Type B pancreatic cell (in vitro differentiated cells): ENCODE results near the gene ZNF236. TPM values are rescaled to one million over a fixed set of nuclear protein-coding genes. Genes with fewer than 3 reads are reported as not detected.

ENCODE experiments used
- DNase-seq: peaks from one replicate; pipeline ENCODE4 v3.0.0; 2021; ENCODE audit warnings: mixed read lengths; ENCODE audit not compliant: unreplicated experiment; ENCODE audit errors: extremely low spot score
- H3K27ac Mint-ChIP-seq: 2 replicates; pipeline ENCODE4 v1.8.0; 2021; ENCODE audit warnings: mild to moderate bottlenecking, mixed read lengths
- H3K27me3 Mint-ChIP-seq: 2 replicates; pipeline ENCODE4 v1.8.0; 2021; ENCODE audit warnings: mixed read lengths
- H3K36me3 Mint-ChIP-seq: 2 replicates; pipeline ENCODE4 v1.8.0; 2021; ENCODE audit warnings: mixed read lengths
- H3K4me1 Mint-ChIP-seq: one replicate; pipeline ENCODE4 v1.8.0; 2021; ENCODE audit warnings: mixed read lengths; ENCODE audit not compliant: unreplicated experiment
- H3K4me3 Mint-ChIP-seq: 2 replicates; pipeline ENCODE4 v1.8.0; 2021; ENCODE audit warnings: mild to moderate bottlenecking, mixed read lengths
- H3K9me3 Mint-ChIP-seq: 2 replicates; pipeline ENCODE4 v1.8.0; 2021; ENCODE audit warnings: mixed read lengths
- CTCF ChIP-seq: fragments of 200-600 bp; sonication (generic); conservative IDR thresholded peaks from 2 replicates; pipeline ENCODE4 v1.5.0; 2021; ENCODE audit warnings: antibody characterized with exemption, mild to moderate bottlenecking
- total RNA-seq: library from RNA; stranded (reverse); gene quantifications from 2 replicates; pipeline ENCODE4 v1.2.1, GENCODE V29; 2021; ENCODE audit warnings: low replicate concordance

Gene ZNF236
- total RNA-seq, 1 donor from 2014 or later = 20.2 TPM

GRCh38 chr18:76995896-76996295 lies 173.5 kb downstream of the ZNF236 start:
- no peak for TF ChIP-seq CTCF
- peaks cover 47% of the 10 kb centered on the region for H3K4me1 Mint-ChIP-seq
- H3K27ac Mint-ChIP-seq = no peak overlapping the region
- no peak overlapping the region for H3K4me3 Mint-ChIP-seq
- H3K27me3 Mint-ChIP-seq = no peaks in the 10 kb centered on the region
- no peaks in the 10 kb centered on the region for H3K9me3 Mint-ChIP-seq
- no peak for DNase-seq
- no peaks in the 10 kb centered on the region for H3K36me3 Mint-ChIP-seq

DNA sequence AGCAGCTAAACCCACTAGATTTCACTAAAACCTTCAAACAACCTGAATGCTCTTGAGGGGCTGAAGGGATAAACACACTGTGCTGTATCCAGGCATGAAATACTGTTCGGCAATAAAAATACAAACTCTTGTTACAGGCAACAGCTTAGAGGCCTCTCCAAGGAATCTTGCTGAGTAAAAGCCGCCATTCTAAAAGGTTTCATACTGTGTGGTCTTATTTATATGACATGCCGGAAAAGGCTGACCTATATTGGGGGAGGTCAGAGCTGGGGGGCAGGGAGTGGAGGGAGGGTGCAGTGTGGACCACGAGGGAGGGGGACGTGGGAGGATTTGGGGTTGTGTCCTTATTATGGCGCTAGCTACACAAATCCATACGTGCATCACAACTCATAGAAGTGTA lies 174.1 kb downstream of the ZNF236 start:
- Mint-ChIP-seq H3K27me3 (no peaks in the 10 kb centered on the region), H3K4me1 (peaks cover 43% of the 10 kb centered on the region), H3K36me3 (no peaks in the 10 kb centered on the region)

GRCh38 chr18:76997951-76998808 lies 175.8 kb downstream of the ZNF236 start:
- H3K9me3 Mint-ChIP-seq = no peaks in the 10 kb centered on the region
- no peak for TF ChIP-seq CTCF
- H3K4me3 Mint-ChIP-seq = no peak overlapping the region
- H3K27ac Mint-ChIP-seq = no peak overlapping the region
- DNase-seq = no peak
- H3K36me3 Mint-ChIP-seq = no peaks in the 10 kb centered on the region
- H3K27me3 Mint-ChIP-seq = no peaks in the 10 kb centered on the region
- peaks cover 35% of the 10 kb centered on the region for H3K4me1 Mint-ChIP-seq

More for the DNA sequence above, 174.1 kb downstream of the ZNF236 start:
- Mint-ChIP-seq H3K4me3 (no peak overlapping the region), H3K9me3 (no peaks in the 10 kb centered on the region), H3K27ac (no peak overlapping the region)
- no peak for DNase-seq
- no peak for TF ChIP-seq CTCF

GRCh38 chr18:76999077-76999476 lies 176.7 kb downstream of the ZNF236 start:
- Mint-ChIP-seq H3K27ac (no peak overlapping the region), H3K36me3 (no peaks in the 10 kb centered on the region), H3K4me3 (no peak overlapping the region), H3K4me1 (peaks cover 33% of the 10 kb centered on the region), H3K27me3 (no peaks in the 10 kb centered on the region), H3K9me3 (no peaks in the 10 kb centered on the region)
- no peak for DNase-seq
- TF ChIP-seq CTCF = no peak

DNA sequence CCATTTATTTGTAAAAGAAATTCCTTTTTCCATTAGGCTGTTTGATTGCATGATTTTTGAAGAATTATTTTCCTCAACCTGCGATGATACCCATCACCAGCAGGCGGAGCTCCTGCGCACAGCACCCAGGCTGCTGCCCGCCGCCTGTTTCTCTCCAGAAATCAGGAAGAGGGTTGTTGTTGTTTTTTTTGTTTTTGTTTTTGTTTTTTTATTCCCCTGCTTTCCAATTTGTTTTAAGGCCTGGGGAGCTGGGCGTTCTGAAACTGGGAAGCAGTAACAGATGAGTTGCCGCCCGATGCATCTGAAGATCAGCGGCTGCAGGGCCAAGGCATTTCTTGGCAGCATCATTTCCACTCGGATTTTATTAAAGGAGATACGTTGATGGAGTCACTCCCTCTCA lies 178.2 kb downstream of the ZNF236 start:
- DNase-seq = no peak
- H3K27me3 Mint-ChIP-seq = no peaks in the 10 kb centered on the region
- H3K4me3 Mint-ChIP-seq = no peak overlapping the region
- TF ChIP-seq CTCF = peak; percentile 99
- peak overlapping the region; percentile 29 for H3K27ac Mint-ChIP-seq
- H3K4me1 Mint-ChIP-seq = peaks cover 35% of the 10 kb centered on the region
- H3K9me3 Mint-ChIP-seq = no peaks in the 10 kb centered on the region
- no peaks in the 10 kb centered on the region for H3K36me3 Mint-ChIP-seq
